22Rv1 (cell line): Measurements from ENCODE around the gene ZDHHC3.

Experiments
- CTCF ChIP-seq: fragments of 450-650 bp; IDR thresholded peaks from 2 replicates; pipeline ENCODE4 v1.5.1; 2017; ENCODE audit warnings: mild to moderate bottlenecking
- ZFX ChIP-seq: fragments of 450-650 bp; IDR thresholded peaks from 2 replicates; pipeline ENCODE4 v1.6.1; 2017; ENCODE audit warnings: antibody characterized with exemption, borderline replicate concordance

- no peak for TF ChIP-seq CTCF
- TF ChIP-seq ZFX = no peak
Observed at GRCh38 chr3:44927371-44927770, 48.6 kb downstream of the ZDHHC3 start.
